VCaP (cell line): Measurements from ENCODE around the gene PEX7.
"Not testable (repeated sequence)": the region's sequence is repeated elsewhere in the genome, so short reads cannot be mapped to it uniquely, and the experiment has no call there.

Experiments
- H3K27ac ChIP-seq: fragments of 450-650 bp; 2 replicates; pipeline ENCODE4 v1.5.1; 2017
- CTCF ChIP-seq: fragments of 450-650 bp; conservative IDR thresholded peaks from 2 replicates; pipeline ENCODE4 v1.5.1; 2017; ENCODE audit warnings: mild to moderate bottlenecking, moderate library complexity

The PEX7 gene

DNA sequence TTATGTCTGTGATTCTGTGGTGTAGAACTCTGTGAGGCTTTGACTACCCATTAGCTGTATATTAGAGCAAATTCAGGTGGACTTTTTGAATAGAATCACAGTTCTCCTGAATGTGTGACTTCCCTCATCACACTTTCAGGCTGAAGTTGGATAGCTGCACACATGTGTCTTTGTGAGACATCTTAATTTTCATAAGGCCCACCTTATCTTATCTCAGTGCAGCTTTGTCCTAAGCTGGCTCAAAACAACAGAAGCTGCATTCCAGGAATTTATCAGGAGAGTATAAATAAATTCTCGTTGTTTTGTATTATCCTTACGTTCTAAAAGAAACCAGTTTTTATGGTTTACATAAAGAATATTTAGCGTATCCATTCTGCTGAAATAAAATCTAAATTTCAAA lies 73.5 kb downstream of the PEX7 start:
- TF ChIP-seq CTCF: no peak
- no peak overlapping the region for H3K27ac ChIP-seq

DNA sequence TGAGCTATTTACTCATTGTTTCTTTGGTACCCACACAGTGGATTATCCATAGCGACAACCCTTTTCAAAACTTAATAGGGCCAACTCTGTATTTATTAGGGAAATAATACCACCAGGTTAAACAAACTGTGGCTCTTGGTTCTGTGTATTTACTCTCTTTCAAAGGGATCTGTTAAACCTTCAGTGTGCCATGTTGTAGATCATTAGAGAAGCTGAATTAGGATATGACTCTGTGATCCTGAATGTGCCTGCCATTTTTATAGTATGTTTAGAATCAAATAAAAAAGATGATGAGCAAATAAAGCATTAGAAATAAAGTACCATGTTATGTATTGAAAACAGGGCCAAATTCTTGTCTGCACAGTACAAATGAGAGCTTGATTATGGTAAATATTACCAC lies 74.7 kb downstream of the PEX7 start:
- no peak for TF ChIP-seq CTCF
- H3K27ac ChIP-seq: peak overlapping the region; percentile 2; the same call in 1 of the 2 replicates

DNA sequence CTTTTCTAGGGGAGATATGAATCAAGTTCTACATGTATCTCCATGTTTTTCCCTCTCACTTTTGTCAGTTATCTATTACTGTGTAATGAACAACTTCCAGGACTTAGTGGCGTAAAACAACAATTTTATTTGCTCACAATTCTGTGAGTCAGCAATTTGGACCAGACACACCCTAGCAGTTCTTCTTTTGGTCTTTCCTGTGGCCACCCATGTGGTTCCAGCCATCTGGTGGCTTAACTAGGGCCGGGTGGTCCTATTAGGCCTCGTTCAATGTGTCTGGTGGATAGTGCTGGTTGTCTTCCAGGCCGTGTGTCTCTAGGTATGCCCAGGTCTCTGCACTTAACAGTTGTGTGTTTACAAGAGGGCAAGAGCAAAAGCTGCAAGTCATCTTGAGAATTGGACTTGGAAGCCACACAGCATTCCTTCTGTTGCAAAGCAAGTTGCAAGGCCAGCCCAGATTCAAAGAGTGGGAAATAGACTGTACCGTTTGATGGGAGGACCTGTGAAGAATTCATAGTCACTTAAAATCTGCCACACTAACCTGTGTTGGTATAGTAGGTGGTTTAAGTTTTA lies 78.9 kb downstream of the PEX7 start:
- H3K27ac ChIP-seq: no peak overlapping the region
- no peak for TF ChIP-seq CTCF

DNA sequence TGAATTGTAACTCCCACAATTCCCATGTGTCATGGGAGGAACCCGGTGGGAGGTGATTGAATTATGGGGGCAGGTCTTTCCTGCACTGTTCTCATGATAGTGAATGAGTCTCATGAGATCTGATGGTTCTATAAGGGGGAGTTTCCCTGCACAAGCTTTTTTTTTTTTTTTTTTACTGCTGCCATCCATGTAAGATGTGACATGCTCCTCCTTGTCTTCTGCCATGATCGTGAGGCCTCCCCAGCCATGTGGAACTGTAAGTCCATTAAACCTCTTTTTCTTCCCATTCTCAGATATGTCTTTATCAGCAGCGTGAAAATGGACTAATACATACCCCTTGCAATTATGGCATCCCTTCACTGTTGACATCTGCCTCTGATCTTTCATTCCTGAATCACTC lies 82.1 kb downstream of the PEX7 start:
- H3K27ac ChIP-seq: not testable (repeated sequence)

GRCh38 chr6:136914947-136915346 lies 92.6 kb downstream of the PEX7 start:
- TF ChIP-seq CTCF: no peak
- no peak overlapping the region for H3K27ac ChIP-seq

- no peak for TF ChIP-seq CTCF
These were observed 96.3 kb downstream of the PEX7 start for GRCh38 chr6:136918706-136919105.

DNA sequence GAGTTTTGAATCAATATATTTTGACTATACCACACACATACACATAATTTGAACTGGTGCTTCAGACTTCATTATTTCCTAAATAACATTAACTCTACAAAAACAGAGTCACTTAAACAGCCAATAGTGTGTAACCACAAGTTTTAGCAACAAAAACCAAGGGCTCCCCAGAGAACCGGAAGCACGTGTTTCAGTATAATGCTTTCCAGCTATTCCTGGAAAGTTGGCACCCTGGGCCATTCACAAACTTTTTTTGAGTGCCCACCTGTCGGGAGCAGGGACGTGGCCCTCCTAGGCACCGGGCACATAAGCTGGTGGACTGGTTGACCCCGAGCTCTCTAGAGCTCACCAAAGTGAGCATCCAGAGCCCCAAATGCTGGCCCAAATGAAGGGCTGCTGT lies 97.8 kb downstream of the PEX7 start:
- TF ChIP-seq CTCF: no peak
- no peak overlapping the region for H3K27ac ChIP-seq

More at GRCh38 chr6:136918706-136919105, 96.3 kb downstream of the PEX7 start:
- no peak overlapping the region for H3K27ac ChIP-seq

GRCh38 chr6:136920671-136921380 lies 98.4 kb downstream of the PEX7 start:
- no peak for TF ChIP-seq CTCF
- no peak overlapping the region; the same call in 1 of the 2 replicates for H3K27ac ChIP-seq
